GM21423 (cell line): ENCODE data around the gene MT1A.

Experiments used
- ATAC-seq: cut with Tn5 transposase; IDR thresholded peaks from one replicate; pipeline ENCODE4 v1.9.1; 2021; ENCODE audit warnings: mild to moderate bottlenecking, moderate library complexity; ENCODE audit not compliant: unreplicated experiment

MT1A gene

DNA sequence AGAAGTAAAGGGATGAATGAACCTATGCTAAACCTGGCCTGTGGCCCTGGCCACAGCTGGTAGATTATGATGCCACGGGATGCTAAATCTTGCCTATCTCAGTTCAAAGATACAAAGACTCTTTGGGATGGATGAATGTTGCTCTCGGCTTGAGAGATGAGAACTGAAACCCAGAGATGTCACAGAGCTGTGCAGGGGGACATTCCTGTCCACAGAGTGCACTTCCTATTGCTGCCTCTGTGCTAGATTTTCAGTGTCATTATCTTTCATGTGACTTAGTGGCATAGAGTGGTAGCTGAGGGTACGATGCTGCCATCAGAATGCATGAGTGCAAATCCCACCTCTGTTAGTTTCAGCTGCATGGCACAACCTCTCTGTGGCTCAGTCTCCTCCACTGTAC, 8.3 kb upstream of the MT1A start:
- no peak for ATAC-seq

DNA sequence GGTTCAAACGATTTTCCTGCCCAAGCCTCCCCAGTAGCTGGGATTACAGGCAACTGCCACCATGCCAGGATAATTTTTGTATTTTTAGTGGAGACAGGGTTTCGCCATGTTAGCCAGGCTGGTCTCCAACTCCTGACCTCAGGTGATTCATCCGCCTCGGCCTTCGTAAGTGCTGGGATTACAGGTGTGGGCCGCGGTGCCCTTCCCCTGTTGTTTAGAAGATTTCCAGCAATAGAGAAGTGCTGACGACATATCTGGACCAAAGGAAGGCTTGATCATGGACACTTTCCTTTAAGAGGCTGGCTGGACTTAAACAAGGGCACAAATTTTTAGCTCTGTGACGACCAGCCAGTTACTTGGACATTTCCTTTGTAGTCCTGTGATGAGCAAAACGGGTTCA, 7.3 kb upstream of the MT1A start:
- ATAC-seq = no peak

DNA sequence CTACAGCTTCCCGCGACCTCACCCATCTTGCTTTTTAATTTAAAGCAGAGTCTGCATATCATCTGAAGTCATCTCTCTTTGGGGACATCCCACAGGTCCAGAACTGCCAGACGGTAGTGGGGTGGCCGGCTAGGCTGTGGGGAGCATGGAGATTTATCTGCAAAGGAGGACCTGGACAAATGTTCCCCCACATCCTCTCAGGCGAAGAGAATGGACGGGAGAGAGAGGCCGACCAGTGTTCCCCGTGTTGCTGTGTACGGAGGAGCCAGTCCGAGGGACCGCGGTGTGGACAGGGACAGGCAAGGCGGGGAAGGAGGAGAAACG, 6.7 kb upstream of the MT1A start:
- ATAC-seq = no peak

DNA sequence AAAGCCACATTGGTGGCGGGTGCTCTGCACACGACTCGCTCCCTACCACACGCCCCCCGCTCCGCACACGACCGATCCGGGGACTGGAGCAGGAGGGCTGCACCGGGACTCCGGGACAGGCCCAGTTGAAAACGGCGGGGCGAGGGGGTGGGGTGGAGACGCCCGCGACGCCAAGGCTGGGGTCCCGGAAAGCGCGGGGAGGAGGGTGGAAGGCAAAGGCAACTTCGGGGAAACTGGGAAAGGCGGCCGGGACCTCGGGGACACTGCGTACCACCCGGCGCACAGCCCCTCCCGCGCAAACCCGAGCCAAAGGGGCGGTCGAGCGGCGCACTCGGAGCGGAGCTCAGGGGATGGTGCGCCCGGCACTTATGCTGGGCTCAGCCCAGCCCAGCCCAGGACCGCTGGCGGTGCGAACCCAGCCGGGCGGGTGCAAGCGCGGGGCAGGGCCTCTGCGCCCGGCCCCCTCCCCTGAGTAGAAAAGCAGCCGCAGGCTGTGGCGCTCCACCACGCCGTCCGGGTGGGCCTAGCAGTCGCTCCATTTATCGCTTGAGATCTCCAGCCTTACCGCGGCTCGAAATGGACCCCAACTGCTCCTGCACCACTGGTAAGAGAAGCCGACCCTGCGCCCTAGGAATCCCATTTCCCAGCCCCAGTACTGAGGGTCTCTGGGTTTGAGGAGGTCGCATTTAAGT, 6.2 kb upstream of the MT1A start, which contains the start of gene MT1M:
Gene MT1M, plus strand, starts transcription at position 504 of the 692 bp plus-strand sequence. Its CDS starts 73 bp downstream, at position 577.
- ATAC-seq = no peak

DNA sequence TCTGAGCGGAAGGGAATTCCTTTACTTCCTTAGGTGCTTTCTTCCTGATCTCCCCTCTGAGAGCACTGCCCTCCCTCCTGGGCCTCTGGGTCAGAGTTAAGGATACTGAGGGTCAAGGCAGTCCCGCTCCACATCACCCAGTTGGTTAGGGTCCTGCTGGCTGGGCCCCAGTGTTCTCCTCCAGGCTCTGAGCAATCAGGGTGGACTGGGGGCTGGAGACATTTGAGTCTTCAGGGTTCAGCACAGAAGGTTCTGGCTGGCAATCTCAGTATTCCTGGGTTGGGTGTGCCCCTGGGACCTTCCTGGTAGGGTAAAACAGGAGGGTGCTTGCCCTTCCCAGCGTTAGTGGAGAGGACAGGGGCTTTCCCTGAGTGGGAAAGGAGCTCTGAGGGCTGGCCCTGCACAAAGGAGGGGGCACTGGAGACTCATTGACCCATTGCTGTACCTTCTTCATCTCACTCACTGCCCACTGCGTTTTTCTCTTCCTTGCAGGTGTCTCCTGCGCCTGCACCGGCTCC, 5.6 kb upstream of the MT1A start:
- ATAC-seq = no peak

DNA sequence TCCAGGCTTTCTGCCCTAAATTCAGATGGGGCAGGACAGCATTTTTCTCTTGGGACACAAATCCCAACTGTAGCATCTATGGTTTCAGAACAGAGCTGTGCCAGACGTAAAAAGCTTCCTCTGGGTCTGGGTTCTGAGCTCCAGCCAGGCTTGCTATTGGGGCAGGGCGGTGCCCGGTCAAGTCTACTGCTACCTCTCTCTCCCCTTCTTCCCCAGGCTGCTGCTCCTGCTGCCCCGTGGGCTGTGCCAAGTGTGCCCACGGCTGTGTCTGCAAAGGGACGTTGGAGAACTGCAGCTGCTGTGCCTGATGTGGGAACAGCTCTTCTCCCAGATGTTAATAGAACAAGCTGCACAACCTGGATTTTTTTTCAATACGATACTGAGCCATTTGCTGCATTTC, 4.9 kb upstream of the MT1A start:
- no peak for ATAC-seq

DNA sequence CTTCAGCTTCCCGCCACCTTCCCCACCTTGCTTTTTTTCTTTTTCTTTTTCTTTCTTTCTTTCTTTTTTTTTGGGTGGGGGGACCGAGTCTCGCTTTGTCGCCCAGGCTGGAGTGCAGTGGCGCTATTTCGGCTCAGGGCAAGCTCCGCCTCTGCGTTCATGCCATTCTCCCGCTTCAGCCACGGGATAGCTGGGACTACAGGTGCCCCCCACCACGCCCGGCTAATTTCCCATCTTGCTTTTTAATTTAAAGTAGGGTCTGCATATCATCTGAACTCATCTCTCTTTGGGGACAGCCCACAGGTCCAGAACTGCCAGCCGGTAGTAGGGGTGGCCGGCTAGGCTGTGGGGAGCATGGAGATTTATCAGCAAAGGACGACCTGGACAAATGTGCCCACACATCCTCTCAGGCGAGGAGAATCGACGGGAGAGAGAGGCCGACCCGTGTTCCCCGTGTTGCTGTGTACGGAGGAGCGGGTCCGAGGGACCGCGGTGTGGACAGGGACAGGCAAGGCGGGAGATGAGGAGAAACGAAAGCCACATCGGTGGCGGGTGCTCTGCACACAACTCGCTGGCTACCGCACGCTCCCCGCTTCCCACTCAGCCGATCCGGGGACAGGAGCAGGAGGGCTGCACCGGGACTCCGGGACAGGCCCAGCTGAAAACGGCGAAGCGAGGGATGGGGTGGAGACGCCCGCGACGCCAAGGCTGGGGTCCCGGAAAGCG, 3.6 kb upstream of the MT1A start:
- ATAC-seq = no peak

DNA sequence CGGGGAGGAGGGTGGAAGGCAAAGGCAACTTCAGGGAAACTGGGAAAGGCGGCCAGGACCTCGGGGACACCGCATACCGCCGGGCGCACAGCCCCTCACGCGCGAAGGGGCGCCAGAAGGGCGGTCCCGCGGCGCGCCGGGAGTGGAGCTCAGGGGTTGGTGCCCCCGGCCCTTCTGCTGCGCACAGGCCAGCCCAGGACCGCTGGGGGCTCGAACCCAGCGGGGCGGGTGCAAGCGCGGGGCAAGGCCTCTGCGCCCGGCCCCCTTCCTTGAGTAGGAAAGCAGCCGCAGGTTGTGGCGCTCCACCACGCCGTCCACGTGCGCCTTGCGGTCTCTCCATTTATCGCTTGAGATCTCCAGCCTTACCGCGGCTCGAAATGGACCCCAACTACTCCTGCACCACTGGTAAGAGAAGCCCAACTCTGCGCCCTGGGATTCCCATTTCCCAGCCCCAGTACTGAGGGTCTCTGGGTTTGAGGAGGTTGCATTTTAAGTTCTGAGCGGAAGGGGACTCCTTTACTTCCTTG, 3.0 kb upstream of the MT1A start:
- no peak for ATAC-seq

DNA sequence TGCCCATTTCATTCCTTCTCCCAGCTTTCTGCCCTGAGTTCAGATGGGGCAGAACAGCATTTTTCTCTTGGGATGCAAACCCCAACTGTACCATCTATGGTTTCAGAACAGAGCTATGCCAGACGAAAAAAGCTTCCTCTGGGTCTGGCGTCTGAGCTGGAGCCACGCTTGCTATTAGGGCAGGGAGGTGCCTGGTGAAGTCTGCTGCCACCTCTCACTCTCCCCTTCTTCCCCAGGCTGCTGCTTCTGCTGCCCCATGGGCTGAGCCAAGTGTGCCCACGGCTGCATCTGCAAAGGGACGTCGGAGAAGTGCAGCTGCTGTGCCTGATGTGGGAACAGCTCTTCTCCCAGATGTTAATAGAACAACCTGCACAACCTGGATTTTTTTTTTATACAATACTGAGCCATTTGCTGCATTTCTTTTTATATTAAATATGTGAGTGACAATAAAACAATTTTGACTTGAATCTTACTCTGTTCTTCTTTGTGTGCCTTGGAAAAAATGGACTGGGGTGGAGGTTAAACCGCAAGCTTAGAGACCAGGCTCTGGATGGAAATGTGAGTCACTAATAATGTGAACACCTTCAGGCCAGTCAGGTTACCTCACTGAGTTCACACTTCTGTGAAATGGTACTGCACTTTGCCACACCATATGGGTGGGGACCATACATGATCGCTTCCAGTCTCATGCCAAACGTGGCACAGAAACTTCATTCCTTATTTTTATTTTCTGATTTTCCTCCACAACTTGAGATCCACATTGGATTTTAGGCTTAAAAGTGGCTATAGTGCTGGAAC, 1.7 kb upstream of the MT1A start:
- no peak for ATAC-seq

DNA sequence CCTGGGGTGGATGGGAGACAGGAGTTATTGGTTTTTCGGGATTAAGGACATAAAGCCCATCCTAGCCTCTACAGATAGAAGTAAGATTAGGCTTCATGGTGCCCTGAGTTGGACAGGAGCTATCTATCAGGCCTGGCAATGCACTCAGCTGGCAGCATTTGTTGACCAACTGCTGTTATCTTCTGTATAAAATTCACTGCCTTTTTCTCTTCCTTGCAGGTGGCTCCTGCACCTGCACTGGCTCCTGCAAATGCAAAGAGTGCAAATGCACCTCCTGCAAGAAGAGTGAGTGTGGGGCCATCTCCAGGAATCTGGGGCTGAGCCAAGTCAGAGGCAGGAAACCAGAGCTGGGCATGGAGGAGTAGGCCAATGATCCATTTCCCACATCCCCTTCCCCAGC, 579 bp downstream of the MT1A start:
- ATAC-seq = no peak

DNA sequence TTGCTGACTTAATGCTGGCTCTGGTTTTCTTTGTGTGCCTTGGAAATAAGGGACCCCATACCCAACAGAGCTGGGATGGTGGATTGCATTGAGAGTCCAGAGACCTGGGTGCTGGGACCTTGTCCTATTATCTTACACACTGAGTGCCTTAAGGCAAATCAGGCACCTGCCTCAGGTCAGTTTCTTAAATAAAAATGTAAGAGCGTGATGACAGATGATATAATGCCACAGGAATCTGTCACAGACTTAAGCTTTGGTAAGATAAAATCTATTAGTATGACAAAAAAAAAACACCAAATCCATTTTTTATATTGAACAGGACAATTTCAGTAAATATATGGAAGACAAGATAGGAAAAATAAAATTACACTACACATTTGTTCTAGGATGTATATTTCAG, 1.6 kb downstream of the MT1A start:
- no peak for ATAC-seq

DNA sequence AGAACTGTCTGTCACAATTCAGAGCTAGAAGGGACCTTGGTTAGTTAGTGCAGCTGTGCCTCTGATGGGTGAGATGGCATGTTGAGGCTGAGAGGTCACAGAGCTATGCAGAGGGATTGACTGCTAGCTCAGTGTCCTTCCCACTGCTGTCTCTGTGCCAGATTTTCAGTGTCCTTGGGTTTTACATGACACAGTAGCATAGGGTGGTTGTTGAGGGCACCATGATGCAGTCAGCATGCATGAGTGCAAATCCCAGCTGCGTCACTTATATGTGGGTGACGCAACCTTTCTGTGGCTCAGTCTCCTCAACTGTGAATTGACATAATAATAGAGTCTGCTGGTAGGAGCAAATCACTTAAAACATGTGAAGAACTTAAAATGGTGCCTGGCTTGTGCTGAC, 2.7 kb downstream of the MT1A start:
- ATAC-seq = no peak

DNA sequence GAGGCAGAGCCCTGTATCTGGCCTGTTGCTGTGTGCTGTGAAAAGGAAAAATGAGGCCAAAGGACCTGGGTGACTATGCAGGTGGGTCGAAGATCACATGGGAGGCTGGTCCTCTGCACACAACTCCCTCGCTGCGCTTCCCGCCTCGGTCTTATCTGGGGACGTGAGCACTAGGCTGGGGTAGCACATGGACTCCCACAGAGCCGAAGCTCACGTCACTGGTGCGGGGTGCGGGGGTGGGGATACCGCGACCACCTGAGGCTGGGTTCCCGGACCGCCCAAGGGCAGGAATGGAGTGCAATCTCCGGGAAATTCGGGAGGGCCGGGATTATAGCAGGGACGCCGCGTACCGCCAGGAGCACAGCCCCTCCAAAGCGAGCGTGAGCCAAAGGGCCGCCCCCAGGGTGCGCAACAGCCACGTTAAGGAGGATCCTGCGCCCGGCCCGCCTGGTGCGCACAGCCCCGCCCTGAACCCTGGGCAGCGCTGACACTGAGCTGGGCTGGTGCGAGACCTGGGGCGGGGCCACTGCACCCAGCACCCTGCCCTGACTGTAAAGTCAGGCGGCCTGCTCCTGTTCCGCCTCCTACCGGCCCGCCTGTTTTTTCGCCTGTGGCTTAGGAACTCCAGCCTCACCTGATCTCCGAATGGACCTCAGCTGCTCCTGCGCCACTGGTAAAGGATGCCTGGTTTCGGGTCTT, 4.8 kb downstream of the MT1A start:
- peak; percentile 83 for ATAC-seq

DNA sequence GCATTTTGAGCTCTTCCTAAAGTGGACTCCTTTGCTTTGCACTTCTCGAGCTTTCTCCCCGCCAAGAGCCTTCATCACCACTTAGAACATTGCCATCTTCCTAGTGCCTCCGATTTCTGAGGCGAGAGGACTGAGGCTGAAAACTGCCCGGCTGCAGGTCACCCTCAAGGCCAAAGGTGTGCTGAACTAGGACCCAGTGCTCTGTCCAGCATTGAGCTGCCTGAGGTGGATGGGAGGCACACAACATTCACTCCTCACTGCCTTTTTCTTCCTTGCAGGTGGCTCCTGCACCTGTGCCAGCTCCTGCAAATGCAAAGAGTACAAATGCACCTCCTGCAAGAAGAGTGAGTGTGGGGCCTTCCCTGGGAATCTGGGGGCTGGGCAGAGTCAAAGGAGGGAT, 5.4 kb downstream of the MT1A start:
- no peak for ATAC-seq

DNA sequence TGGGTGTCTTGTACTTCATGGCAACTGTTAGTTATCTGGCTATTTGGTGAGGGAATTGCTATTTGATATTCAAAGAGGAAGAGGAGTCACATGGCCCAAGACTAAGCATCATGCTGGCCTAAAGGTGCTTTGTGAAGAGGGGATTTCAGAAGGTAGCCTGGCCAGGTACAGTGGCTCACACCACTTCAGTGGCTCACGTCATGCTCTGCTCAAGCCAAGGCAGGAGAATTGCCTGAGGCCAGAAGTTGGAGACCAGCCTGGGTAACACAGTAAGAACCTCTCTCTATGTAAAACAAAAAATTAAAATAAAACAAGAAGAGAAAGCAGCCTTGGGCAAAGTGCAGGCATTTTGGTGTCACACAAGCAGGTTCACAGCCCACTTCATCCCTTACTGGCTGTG, 6.8 kb downstream of the MT1A start:
- no peak for ATAC-seq

DNA sequence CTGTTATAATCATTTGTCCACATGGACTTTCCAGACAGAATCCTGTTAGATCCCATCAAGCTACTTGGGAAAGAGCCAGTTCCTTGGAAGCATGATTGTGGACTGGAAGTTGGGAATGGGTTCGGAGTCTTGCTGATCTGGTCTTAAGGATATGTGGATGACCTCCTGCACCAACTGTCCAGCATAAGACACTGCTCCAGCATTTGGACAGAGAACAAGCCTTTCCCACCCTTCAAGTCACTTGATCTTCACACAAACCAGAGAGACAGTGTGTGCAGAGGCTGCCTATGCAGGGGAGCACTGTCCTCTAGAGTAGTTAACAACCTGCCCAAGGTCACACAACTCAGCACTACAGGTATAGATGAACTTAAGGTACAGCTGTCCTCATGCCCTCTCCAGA, 7.4 kb downstream of the MT1A start:
- ATAC-seq = no peak

DNA sequence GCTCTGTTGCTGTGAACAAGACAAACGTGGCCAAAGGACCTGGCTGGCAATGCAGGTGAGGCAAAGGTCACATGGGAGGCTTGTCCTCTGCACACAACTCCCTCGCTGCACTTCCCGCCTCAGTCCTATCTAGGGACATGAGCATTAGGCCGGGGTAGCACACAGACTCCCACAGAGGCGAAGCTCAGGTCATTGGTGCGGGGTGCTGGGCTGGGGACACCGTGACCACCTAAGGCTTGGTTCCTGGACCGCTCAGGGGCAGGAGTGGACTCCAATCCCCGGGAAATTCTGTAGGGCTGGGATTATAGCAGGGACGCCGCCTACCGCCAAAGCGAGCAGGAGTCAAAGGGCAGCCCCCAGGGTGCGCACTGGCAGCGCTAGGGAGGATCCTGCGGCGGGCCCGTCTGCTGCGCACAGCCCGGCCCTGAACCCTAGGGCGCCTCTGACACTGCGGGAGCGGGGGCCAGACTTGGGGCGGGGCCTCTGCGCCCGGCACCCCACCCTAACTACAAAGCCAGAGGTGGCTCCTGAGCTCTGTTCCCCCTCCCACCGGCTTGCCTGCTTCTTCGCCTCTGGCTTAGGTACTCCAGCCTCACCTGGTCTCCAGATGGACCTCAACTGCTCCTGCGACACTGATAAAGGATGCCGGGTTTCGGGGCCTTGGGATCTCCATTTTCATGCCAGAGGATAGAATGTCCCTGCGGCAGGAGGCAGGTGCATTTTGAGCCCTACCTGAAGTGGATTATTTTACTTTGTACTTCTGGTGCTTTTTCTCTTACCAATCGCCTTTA, 9.4 kb downstream of the MT1A start:
- ATAC-seq = no peak

DNA sequence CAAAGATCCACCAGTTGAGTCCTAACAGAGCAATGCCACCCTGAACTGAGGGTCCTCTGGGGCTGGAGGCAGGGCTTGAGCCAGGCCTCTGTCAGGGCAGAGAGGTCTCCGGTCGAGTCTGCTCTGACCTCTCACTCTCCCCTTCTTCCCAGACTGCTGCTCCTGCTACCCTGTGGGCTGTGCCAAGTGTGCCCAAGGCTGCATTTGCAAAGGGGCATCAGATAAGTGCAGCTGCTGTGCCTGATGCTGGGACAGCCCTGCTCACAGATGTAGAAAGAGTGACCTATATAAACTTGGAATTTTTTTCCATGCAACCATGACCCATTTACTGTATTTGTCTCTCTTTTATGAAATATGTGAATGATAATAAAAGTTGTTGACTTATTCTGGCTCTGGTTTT, 10.8 kb downstream of the MT1A start:
- no peak for ATAC-seq

DNA sequence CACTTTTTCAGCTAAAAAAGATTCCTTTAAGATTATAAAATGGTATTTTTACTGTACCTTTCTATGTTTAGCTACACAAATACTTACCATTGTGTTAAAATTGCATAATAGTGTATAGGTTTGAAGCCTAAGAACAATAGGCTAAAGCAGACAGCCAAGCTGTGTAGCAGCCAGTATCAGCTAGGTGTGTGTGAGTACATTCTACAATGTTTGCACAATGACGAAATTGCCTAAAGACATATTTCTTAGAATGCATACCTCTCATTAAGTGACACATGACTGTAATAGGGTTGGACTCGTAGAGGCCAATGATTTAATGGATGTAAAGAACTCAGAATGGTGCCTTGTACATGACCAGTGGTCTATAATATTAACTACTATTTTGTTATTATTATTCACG, 11.4 kb downstream of the MT1A start:
- ATAC-seq = no peak

DNA sequence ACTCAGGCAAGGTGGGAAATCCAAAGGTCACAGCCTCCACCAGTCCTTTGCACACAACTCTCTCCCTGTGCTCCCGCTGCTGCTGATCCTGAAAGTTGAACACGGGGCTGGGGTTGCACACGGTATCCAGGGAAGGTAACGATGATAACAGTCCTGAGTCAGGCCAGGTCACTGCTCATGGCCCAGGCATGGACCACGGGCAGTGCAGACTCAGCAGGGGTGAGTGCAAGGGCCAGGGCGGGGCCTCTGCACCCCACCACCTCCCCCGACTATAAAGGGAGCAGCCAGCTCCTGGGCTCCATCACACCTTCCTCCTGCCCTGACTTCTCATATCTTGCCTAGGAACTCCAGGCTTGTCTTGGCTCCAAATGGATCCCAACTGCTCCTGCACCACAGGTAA, 13.1 kb downstream of the MT1A start, which contains the start of gene MT1B:
Gene MT1B, plus strand, starts transcription at position 301 of the 400 bp plus-strand sequence. Its CDS starts 68 bp downstream, at position 369.
- no peak for ATAC-seq
